HG03045 (cell line): Measurements from ENCODE around the gene TAF10.

ENCODE experiments used
- ATAC-seq: cut with Tn5 transposase; IDR thresholded peaks from one replicate; pipeline ENCODE4 v1.9.1; 2021; ENCODE audit warnings: mild to moderate bottlenecking, moderate library complexity; ENCODE audit not compliant: unreplicated experiment

Gene TAF10

GRCh38 chr11:6586434-6587359 lies 25.3 kb downstream of the TAF10 start:
- ATAC-seq: no peak

GRCh38 chr11:6584528-6584927 lies 27.5 kb downstream of the TAF10 start:
- no peak for ATAC-seq

- ATAC-seq: no peak
Observed at GRCh38 chr11:6583584-6583983, 28.4 kb downstream of the TAF10 start.

GRCh38 chr11:6579681-6580080 lies 32.3 kb downstream of the TAF10 start:
- no peak for ATAC-seq

GRCh38 chr11:6578134-6578533 lies 33.9 kb downstream of the TAF10 start:
- ATAC-seq: no peak

GRCh38 chr11:6576471-6577373 lies 35.3 kb downstream of the TAF10 start:
- ATAC-seq: no peak

- ATAC-seq: no peak
Observed at GRCh38 chr11:6574816-6575715, 37.0 kb downstream of the TAF10 start.

GRCh38 chr11:6572215-6572614 lies 39.8 kb downstream of the TAF10 start:
- ATAC-seq: no peak

- ATAC-seq: no peak
Observed at GRCh38 chr11:6571434-6572008, 40.5 kb downstream of the TAF10 start.

GRCh38 chr11:6570691-6571427 lies 41.2 kb downstream of the TAF10 start:
- ATAC-seq: no peak

GRCh38 chr11:6569706-6570105 lies 42.3 kb downstream of the TAF10 start:
- ATAC-seq: no peak

- ATAC-seq: no peak
Observed at GRCh38 chr11:6568191-6568918, 43.7 kb downstream of the TAF10 start.

GRCh38 chr11:6567371-6567745 lies 44.7 kb downstream of the TAF10 start:
- no peak for ATAC-seq

GRCh38 chr11:6566704-6567370 lies 45.2 kb downstream of the TAF10 start:
- no peak for ATAC-seq

GRCh38 chr11:6565988-6566703 lies 45.9 kb downstream of the TAF10 start:
- no peak for ATAC-seq

- ATAC-seq: no peak
Observed at GRCh38 chr11:6565325-6565724, 46.7 kb downstream of the TAF10 start.

GRCh38 chr11:6563667-6564066 lies 48.3 kb downstream of the TAF10 start:
- ATAC-seq: no peak

- no peak for ATAC-seq
Observed at GRCh38 chr11:6563121-6563619, 48.8 kb downstream of the TAF10 start.
